NCI-H1092 treated with DMSO at 0.1 percent for 48 hours (cell line): ENCODE data around the gene TMEM33.
A peak's percentile ranks its signal among the peaks of the same experiment; 100 is the strongest.

Source experiments
- DNase-seq: peaks from one replicate; lab custom pipeline; 2025; lab: John Stamatoyannopoulos, UW

Gene TMEM33

DNA sequence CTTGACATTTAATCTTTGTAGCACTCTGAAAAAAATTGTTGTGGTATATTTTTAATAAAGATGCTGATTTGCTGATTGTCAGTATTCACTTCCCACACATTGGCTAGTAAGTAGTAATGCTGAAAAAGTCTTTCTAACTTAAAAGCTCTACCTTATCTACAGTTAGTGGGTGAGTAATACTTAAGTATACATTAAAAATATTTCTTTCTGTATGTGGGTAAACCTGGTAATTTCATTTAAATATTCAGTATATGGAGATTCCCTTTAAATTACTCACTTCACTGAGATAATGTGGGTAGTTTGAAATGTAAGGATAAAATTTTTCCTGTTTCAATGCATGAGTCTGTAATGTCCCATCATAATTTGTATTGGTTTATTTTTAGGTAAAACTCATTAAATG is 5.6 kb downstream of the TMEM33 start:
- no peak for DNase-seq

DNA sequence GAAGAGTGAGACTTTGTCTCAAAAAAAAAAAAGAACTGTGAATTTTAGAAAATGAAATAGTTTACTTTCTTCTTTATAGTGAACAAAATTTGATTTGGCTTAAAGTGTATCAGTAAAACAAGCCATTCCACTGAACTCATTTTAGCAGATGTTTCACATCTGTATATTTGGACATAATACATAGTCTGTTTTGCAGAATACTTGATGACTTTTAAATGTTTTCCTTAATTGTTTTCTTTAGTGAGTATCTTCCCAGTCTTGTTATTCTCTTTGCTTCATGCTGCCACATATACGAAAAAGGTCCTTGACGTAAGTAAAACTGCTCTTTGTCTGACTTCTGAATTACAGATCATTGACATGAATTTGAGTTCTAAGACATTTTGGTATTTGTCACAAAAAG is 8.3 kb downstream of the TMEM33 start:
- no peak for DNase-seq

DNA sequence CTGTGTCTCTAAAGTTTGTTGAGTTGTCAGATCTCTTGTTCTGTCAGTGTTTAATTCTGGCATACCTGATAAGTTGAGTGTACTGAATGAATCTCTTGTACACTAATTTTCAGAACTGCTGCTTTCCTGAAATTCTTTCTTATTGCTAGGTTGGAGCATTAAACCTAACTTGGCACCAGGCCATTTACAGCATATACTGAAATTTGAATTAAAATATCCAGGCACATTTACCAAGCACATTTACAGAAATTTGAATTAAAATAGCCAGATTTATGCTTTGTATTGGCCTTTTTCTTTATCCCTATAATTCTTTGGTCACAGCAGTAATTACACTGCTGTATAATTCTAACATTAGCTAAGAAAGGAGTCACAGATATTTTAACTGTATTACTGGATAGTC is 8.9 kb downstream of the TMEM33 start:
- DNase-seq = no peak

GRCh38 chr4:41949531-41949930 is 14.3 kb downstream of the TMEM33 start:
- no peak for DNase-seq

- DNase-seq = peak; percentile 51
Observed at GRCh38 chr4:41957634-41958033, 22.4 kb downstream of the TMEM33 start.

GRCh38 chr4:41963105-41963504 is 27.9 kb downstream of the TMEM33 start:
- DNase-seq = no peak

- no peak for DNase-seq
Observed at GRCh38 chr4:41964401-41964800, 29.2 kb downstream of the TMEM33 start.

GRCh38 chr4:41967392-41967791 is 32.2 kb downstream of the TMEM33 start:
- no peak for DNase-seq

DNA sequence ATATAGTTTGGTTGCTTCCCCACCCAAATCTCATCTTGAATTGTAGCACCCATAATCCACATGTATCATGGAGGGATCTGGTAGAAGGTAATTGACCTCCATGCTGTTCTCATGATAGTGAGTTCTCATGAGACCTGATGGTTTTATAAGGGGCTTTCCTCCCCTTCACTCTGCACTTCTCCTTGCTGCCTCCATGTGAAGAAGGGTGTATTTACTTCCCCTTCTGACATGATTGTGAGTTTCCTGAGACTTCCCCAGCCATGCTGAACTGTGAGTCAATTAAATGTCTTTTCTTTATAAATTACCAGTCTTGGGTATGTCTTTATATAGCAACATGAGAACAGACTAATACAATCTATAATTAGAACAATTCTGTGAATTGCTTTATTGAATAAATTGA is 34.4 kb downstream of the TMEM33 start:
- DNase-seq = no peak

DNA sequence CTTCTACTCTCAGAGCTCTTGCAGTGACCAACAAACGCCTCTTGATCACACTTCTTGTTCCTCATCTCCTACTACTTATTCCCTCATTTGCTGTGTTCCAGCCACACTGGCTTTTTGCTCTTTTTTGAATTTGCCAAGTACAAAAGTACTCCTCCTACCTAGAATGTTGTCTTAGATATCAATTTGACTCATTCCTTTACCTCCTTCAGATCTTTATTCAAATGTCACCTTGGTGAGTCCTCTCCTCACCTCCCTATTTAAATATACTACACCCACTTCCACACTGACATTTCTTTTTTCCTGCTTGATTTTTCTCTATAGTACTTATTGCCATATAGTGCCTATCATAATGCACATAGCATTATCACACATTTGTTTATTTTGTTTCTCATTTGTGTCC is 40.1 kb downstream of the TMEM33 start:
- DNase-seq = no peak

- no peak for DNase-seq
Observed at GRCh38 chr4:41976775-41977516, 41.7 kb downstream of the TMEM33 start.

- no peak for DNase-seq
Observed at GRCh38 chr4:41977709-41978108, 42.5 kb downstream of the TMEM33 start.

DNA sequence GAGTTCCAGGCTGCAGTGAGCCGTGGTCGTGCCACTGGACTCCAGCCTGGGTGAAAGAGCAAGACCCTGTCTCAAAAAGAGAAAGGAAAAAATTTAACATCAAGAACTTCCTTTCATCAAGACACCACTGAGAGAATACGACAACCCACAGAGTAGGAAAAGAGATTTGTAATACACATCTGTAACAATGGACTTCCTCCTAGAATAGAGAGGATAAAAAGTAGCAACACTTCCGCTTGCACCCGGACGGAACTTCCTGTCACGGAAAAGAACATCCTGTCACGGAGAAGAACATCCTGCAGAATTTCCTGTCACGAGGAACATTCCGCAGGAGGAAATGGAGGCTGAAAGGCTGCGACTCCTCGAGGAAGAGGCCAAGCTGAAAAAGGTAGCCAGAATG is 46.2 kb downstream of the TMEM33 start, which contains the start of gene DCAF4L1:
Gene DCAF4L1 (plus strand): TSS at position 301 of the 400 bp plus-strand sequence. CDS start 37 bp downstream, at position 338.
- no peak for DNase-seq

DNA sequence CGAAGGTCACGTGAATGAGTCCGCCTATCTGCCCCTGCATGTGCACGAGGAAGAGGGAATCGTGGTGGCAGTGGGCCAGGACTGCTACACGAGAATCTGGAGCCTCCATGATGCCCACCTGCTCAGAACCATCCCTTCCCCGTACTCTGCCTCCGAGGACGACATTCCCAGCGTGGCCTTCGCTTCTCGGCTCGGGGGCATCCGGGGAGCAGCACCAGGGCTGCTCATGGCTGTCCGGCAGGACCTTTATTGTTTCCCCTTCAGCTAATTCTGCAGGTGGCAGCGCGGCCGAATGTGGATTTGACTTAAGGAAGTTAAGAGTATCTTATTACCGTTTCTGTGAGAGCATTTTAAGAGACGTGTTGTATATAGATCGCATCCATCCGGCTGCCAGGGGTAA is 47.5 kb downstream of the TMEM33 start:
- no peak for DNase-seq

- no peak for DNase-seq
Observed at GRCh38 chr4:41985151-41985550, 49.9 kb downstream of the TMEM33 start.

- DNase-seq = peak; percentile 39
Observed at GRCh38 chr4:41989994-41990364, 54.8 kb downstream of the TMEM33 start.

GRCh38 chr4:41990365-41991111 is 55.3 kb downstream of the TMEM33 start, which contains the start of gene SLC30A9:
Gene SLC30A9 (plus strand): TSS chr4:41990530. CDS start chr4:41990652, 122 bp downstream.
- peak; percentile 95 for DNase-seq

DNA sequence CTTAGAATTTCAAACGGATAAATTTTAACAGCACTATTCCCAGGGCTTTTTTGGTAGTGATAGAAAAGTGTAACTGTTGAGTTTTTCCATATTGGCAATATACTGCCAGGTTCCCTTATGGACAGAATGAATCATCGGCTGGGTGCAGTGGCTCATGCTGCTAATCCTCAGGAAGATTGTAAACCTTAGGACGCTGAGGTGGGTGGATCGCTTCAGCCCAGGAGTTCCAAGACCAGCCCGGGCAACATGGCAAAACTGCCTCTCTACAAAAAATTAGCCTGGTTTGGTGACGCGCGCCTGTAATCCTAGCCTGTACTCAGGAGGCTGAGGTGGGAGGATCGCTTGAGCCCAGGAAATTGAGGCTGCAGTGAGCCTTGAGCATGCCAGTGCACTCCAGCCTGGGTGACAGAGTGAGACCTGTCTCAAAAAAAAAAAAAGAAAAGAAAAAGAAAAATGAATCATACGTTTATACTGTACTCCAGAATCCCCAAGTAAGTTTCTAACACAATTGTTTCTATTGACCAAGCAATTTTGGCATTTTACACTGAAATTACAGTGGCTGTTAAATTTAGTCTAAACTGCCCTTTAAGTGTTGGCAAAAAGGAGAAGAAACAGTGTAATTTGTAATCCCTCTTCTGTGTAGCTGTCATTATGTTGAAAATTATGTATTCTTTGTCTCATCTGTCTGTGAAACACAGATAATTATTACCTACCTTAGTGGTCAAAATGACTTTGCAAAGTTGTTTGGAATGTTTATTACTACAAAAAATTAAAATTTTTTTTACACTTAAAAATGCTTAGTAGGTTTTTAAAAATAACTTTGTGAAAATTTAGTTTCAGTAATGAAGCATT is 56.9 kb downstream of the TMEM33 start:
- DNase-seq = no peak

- DNase-seq = no peak
Observed at GRCh38 chr4:41992967-41993857, 58.0 kb downstream of the TMEM33 start.

DNA sequence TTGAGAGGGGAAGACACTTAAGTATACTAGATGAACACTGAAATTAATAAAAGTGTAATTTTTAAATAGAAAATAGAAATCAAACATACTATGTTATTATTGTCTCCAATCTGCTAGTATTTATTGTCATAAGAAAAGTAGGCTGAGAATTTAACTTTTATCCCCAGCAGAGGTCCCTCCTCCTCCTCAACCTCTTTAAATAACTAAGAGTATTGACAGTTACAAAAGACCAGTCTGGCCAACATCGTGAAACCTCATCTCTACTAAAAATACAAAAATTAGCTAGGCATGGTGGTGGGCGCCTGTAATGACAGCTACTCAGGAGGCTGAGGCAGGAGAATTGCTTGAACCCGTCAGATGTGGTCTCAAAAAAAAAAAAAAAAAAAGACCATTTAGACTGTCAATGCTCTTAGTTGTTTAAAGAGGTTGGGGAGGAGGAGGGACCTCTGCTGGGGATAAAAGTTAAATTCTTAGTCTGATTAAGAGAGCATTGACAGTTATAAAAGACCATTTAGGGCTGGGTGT is 59.3 kb downstream of the TMEM33 start:
- DNase-seq = no peak

DNA sequence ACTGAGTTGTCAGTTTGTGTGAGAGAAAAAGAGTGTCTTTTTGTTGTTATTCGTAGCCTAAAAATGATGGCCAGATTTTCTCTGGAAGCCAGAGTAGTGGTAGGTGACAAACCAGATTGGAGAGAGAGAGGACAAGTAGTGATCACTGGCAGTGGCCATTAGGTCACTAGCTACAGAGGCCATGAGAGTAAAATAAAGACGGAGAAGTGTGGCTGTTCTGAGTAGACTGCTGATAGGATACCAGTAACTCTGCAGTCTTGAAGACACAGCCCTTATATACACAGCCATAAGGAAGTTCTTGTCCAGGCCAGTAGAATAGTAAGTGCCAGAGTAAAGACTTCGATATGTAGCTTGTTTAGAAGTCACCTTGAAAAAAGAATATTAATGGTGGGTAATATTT is 62.8 kb downstream of the TMEM33 start:
- DNase-seq = no peak
